Activated CD4-positive, alpha-beta T cell treated with anti-CD3 and anti-CD28 coated beads, Interleukin-2, amount 50 U/mL, for 24 hours (primary cell): ENCODE measurements around the gene CDK5R1.
"Not testable (repeated sequence)": the region's sequence is repeated elsewhere in the genome, so short reads cannot be mapped to it uniquely, and the experiment has no call there.

Experiments
- DNase-seq, 2 donors: peaks; one replicate each; pipeline ENCODE4 v3.0.0-alpha.2; 2020; ENCODE audit warnings: low read depth in 1 of 2, low spot score in 1 of 2

CDK5R1 gene

DNA sequence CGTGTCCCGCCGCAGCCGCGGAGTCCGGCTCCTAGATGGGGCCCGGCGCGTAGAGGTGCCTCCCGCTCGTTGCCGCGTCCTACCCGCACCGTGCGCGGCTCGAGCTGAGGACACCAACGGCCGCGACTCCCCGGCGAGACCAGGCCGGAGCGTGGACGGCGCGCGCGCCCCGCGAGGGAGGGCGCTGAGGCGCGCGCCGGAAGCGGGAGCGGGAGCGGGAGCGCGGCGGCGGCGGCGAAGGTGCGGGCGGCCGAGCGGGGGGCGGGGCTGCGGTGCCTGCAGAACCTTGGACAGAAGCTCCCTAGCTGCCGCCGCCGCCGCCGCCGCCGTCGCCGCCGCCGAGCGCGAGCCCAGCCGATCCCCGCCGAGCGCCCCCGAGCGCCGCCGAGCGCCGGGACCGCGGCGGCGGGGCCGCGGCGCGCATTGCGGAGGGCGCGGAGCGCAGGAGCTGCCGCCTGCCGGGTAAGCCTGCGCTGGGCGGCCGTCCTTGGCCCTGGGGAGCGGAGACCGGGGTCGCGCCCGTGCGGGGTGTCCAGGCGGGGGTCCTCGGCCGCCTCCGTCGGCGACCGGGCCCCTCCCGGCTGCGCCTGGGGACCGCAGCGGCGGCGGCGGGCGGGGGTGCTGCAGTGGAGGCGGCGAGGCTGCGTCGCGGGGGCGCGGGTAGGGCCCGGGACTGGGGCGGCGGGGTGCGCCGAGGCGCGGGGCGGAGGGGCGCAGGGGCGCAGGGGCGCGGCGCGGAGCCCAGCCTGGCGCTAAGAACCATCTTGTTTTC is at the start of gene CDK5R1:
Gene CDK5R1 (plus strand): TSS at position 293 of the 772 bp plus-strand sequence. CDS start 628 bp downstream, outside the sequence.
- DNase-seq: peak; percentile 45 to 50

GRCh38 chr17:32440722-32441121 is 46.1 kb upstream of the CDK5R1 start:
- DNase-seq: no peak

DNA sequence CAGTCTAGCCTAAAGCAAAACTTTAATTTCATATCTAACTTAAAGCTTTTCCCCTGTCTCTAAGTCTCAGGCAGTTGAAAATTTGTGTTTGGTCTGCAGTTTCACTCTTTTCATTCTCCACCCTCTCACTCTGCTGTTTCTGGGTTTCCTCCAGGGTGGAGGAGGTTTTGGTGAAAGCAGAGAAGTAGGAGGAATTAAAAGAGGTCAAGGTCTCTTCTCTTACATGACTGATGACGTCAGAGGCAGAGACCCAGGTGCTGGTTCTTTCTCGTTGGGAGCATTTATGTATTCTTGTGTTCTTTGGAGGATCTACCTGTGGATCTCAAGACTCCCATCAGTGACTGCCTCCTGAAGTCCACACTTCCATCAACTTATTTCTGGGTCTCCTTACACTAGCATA is 44.9 kb upstream of the CDK5R1 start:
- DNase-seq: no peak

GRCh38 chr17:32443827-32444300 is 42.9 kb upstream of the CDK5R1 start:
- DNase-seq: no peak

GRCh38 chr17:32444301-32445073 is 42.3 kb upstream of the CDK5R1 start, which contains the start of gene PSMD11:
PSMD11 (plus strand) TSS chr17:32444510; CDS start chr17:32444524, 14 bp downstream.
- DNase-seq: peak; percentile 98 to 99

GRCh38 chr17:32445074-32445415 is 41.7 kb upstream of the CDK5R1 start:
- peak; percentile 13 to 35 for DNase-seq

GRCh38 chr17:32445497-32445896 is 41.3 kb upstream of the CDK5R1 start:
- DNase-seq: no peak

GRCh38 chr17:32445971-32446370 is 40.8 kb upstream of the CDK5R1 start:
- DNase-seq: no peak

GRCh38 chr17:32446949-32447348 is 39.8 kb upstream of the CDK5R1 start:
- no peak for DNase-seq

- no peak for DNase-seq
Observed at GRCh38 chr17:32449963-32450362, 36.8 kb upstream of the CDK5R1 start.

GRCh38 chr17:32450379-32450778 is 36.4 kb upstream of the CDK5R1 start:
- not testable (repeated sequence) for DNase-seq

- DNase-seq: no peak
Observed at GRCh38 chr17:32451879-32452278, 34.9 kb upstream of the CDK5R1 start.

DNA sequence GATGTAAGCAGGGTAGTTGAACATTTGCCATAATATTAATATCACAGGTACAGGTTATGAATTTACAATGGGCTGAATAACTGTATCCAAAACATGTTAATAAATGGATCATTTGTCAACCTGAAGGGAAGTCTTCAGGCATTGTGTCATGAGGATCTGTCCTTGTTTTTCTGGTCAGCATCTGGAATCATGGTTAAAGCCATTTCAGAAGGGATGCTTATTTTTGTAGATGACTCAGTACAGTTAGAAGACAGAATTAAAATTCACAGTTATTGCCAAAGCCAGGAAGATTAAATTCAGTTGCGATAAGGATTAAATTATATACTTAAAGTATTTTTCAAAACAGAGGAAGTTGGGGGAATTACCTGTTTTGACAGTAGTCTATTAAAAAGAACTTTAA is 34.5 kb upstream of the CDK5R1 start:
- no peak for DNase-seq

DNA sequence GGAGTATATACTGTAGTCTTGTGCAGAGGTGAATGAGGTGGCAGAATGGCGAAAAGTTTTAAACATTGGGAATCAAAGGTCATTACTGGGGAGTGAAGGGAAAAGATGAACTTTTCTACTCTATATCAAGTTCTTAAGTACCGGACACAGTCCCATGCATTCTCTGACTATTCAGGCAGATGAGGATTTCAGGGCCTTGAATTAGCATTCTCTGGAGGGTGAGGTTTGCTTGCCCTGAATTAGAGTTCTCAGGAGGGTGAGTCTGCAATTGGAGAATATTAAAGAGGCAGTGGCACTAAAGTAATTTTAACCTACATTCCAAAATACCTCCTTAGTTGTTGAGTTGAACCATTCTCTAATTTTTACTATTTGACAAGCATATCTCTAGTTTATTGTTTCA is 33.4 kb upstream of the CDK5R1 start:
- DNase-seq: no peak

DNA sequence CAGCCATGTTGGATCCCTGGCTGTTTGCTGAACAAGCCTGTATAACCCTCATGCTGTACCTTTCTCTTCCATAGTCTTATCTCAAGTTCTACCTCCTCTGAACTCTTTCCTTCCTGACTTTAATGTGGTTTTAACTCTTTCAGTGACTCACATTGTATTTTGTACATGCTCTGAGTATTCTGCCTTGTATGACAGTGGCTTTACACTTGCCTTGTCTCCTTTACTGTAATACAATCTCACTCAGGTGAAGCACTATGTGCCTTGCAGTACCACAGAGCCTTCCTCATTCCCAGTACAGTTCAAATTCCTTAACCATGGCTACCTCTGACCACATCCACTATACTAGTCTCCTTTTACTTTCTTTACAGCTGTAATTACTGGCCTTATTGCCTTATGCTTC is 28.4 kb upstream of the CDK5R1 start:
- no peak for DNase-seq

- DNase-seq: no peak
Observed at GRCh38 chr17:32460054-32460453, 26.7 kb upstream of the CDK5R1 start.

DNA sequence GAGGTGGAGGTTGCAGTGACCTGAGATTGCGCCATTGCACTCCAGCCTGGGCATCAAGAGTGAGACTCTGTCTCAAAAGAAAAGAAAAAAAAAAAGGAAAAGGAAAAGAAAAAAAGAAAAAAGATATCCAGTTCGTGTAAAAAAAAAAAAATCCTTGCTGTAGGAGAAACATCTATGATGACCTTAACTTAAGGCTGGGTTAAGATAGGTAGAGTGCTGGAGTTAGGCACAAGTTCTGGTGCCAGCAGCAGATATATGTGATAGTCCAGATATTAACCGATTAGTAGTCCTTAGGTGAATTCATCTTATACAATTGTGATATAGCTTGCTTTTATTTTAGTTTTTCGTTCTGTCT is 25.3 kb upstream of the CDK5R1 start:
- no peak for DNase-seq

DNA sequence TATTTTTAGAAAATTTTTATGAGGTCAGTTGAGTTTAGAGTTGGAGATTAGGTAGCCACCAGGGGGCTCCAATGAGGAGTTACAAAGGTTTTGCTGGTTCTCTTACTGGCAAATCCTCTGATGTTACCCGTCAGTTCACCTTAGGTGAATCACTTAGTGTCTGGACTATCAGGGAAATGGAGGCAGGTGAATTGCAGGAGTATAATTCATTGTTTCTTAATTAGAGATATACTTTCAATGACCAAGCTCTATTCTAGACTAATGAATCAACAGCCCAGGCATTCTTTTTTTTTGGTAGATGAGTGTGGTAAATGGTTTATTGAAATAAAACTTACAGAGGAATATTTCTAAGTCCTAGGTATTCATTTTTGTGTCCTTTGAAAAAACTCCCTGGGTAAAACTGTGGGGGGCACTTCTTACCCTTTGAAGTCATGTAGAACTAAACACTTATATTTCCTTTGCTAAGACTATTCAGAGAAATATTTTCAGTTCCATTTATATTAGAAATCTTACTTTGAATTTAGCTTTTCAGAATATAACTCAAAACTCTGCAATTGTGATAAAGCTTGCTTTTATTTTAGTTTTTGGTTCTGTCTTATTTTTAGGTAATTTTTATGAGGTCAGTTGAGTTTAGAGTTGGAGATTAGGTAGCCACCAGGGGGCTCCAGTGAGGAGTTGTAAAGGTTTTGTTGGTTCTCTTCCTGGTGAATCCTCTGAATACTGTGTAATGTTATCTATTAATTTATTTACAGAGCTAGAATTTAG is 24.8 kb upstream of the CDK5R1 start:
- peak in 1 of 2 donors; percentile 52 for DNase-seq

DNA sequence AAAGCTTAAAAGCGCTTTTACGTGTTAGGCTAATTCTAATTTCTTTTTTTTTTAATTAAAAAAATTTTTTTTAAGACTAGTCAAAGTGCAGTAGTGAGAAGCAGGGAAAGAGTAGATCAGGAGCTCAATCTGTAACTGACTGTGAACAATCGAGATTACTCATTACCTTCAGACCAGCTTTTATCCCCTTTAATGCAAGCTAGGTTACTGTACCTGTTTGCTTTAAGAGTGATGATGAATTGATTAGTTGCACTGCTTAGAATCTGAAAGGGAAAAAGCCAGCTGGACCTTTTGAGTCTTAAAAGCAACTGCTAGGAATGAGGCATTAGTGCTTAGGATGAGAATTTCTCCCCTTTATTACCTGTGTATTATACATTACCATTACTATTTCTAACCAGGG is 23.5 kb upstream of the CDK5R1 start:
- DNase-seq: no peak

- no peak for DNase-seq
Observed at GRCh38 chr17:32464374-32464773, 22.4 kb upstream of the CDK5R1 start.

- DNase-seq: no peak
Observed at GRCh38 chr17:32467949-32468348, 18.8 kb upstream of the CDK5R1 start.
